Femur (tissue), 1 donor: ENCODE data around the gene RPL3.
"Not testable (repeated sequence)": the region's sequence is repeated elsewhere in the genome, so short reads cannot be mapped to it uniquely, and the experiment has no call there.

ENCODE experiments used
- DNase-seq: peaks from one replicate; pipeline ENCODE4 v3.0.0-alpha.2; 2017

The RPL3 gene

GRCh38 chr22:39319284-39320022 is at the start of gene RPL3:
Gene RPL3, minus strand, starts transcription at chr22:39319623. Its CDS starts 26 bp downstream, at chr22:39319597.
- DNase-seq: peak; percentile 98

- DNase-seq: no peak
Measured at GRCh38 chr22:39369186-39369585, 49.8 kb upstream of the RPL3 start.

- DNase-seq: peak; percentile 40
Measured at GRCh38 chr22:39368461-39368911, 49.1 kb upstream of the RPL3 start.

GRCh38 chr22:39367035-39367434 is 47.6 kb upstream of the RPL3 start:
- no peak for DNase-seq

GRCh38 chr22:39365492-39365780 is 46.0 kb upstream of the RPL3 start:
- DNase-seq: no peak

- no peak for DNase-seq
Measured at GRCh38 chr22:39364714-39365491, 45.5 kb upstream of the RPL3 start.

- DNase-seq: no peak
Measured at GRCh38 chr22:39363751-39364515, 44.5 kb upstream of the RPL3 start.

GRCh38 chr22:39362932-39363331 is 43.5 kb upstream of the RPL3 start:
- no peak for DNase-seq

GRCh38 chr22:39362271-39362670 is 42.8 kb upstream of the RPL3 start:
- DNase-seq: peak; percentile 14

GRCh38 chr22:39361496-39361895 is 42.1 kb upstream of the RPL3 start:
- no peak for DNase-seq

GRCh38 chr22:39360674-39361413 is 41.4 kb upstream of the RPL3 start:
- no peak for DNase-seq

- DNase-seq: no peak
Measured at GRCh38 chr22:39360242-39360641, 40.8 kb upstream of the RPL3 start.

- no peak for DNase-seq
Measured at GRCh38 chr22:39359659-39360195, 40.3 kb upstream of the RPL3 start.

- DNase-seq: not testable (repeated sequence)
Measured at GRCh38 chr22:39358197-39358596, 38.8 kb upstream of the RPL3 start.

- not testable (repeated sequence) for DNase-seq
Measured at GRCh38 chr22:39357110-39358108, 38.0 kb upstream of the RPL3 start.

- no peak for DNase-seq
Measured at GRCh38 chr22:39356464-39356863, 37.0 kb upstream of the RPL3 start.

- DNase-seq: not testable (repeated sequence)
Measured at GRCh38 chr22:39355805-39356204, 36.4 kb upstream of the RPL3 start.

- DNase-seq: no peak
Measured at GRCh38 chr22:39355080-39355479, 35.7 kb upstream of the RPL3 start.

- no peak for DNase-seq
Measured at GRCh38 chr22:39353346-39353745, 33.9 kb upstream of the RPL3 start.

GRCh38 chr22:39352306-39352891 is 33.0 kb upstream of the RPL3 start:
- no peak for DNase-seq

- DNase-seq: peak; percentile 25
Measured at GRCh38 chr22:39351689-39352214, 32.3 kb upstream of the RPL3 start.
